K562 (cell line): ENCODE measurements around the gene KLHL22. TPM values are rescaled to one million over a fixed set of nuclear protein-coding genes. Genes with fewer than 3 reads are reported as not detected.

Source experiments
- ATAC-seq: fragments of 200-7000 bp; cut with Tn5 transposase; 3 replicates; pipeline ENCODE4 v1.9.1; 2020; ENCODE audit warnings: moderate library complexity
- BruUV-seq: library from RNA; stranded (reverse); fragments of 400-500 nt; replicated peaks from 2 replicates; lab custom pipeline; 2021; lab: Mats Ljungman, UMichigan
- CTCF ChIA-PET: fragments of 300-600 bp; formaldehyde crosslinking; extraction: SDS; loops from one replicate; lab custom pipeline; 2021; ENCODE audit warnings: low intra/inter-chr PET ratio; lab: Yijun Ruan, JAX
- POLR2A ChIA-PET: fragments of 300-600, 350-650 bp; sonication (Branson Sonifier 250); formaldehyde crosslinking; extraction: SDS; loops from one replicate; lab custom pipeline; 2021; ENCODE audit warnings: antibody characterized with exemption, inconsistent platforms; lab: Yijun Ruan, JAX
- DNase-seq, 4 experiments: peaks; one replicate each; pipeline versions ENCODE4 v3.0.0 to v3.0.0-alpha.2; 2011 to 2018; ENCODE audit warnings: low spot score in 3 of 4, mixed read lengths in 3 of 4; ENCODE audit errors: extremely low read depth in 1 of 4
- FAIRE-seq: peaks from 2 replicates; lab custom pipeline; 2011; peaks lifted over from hg19 to GRCh38; lab: Jason Lieb, UNC
- H2AFZ ChIP-seq: 2 replicates; pipeline ENCODE4 v1.6.0; 2011; ENCODE audit warnings: low read depth, low read length, control low read depth, inconsistent platforms
- H3K27ac ChIP-seq: fragments of 200-600 bp; 3 replicates; pipeline ENCODE4 v1.8.0; 2011; ENCODE audit warnings: low read depth, mild to moderate bottlenecking, control low read depth, inconsistent platforms, low read length, moderate library complexity, mixed read lengths; ENCODE audit errors: extremely low read depth
- H3K27me3 ChIP-seq, 2 experiments: fragments of 300-600 bp in 1 of 2; 2 replicates in 1 of 2; 3 replicates in 1 of 2; pipeline versions ENCODE4 v1.6.0 to v1.8.0; 2011; ENCODE audit warnings: inconsistent platforms in 2 of 2, low read length in 2 of 2, mild to moderate bottlenecking in 1 of 2, mixed read lengths in 1 of 2, moderate library complexity in 1 of 2; ENCODE audit not compliant: control insufficient read depth in 2 of 2, insufficient read depth in 2 of 2
- H3K36me3 ChIP-seq: fragments of 300-600 bp; 3 replicates; pipeline ENCODE4 v1.8.0; 2011; ENCODE audit warnings: mild to moderate bottlenecking, low read length, inconsistent platforms; ENCODE audit not compliant: control insufficient read depth, insufficient read depth
- H3K4me1 ChIP-seq, 2 experiments: fragments of 200-600 bp in 1 of 2; replicated peaks in 1 of 2; 2 replicates in 1 of 2; 3 replicates in 1 of 2; pipeline versions ENCODE4 v1.5.1 to v1.8.0; 2011; ENCODE audit warnings: inconsistent platforms in 2 of 2, low read length in 2 of 2, mild to moderate bottlenecking in 1 of 2, mixed read lengths in 1 of 2, moderate library complexity in 1 of 2; ENCODE audit not compliant: control insufficient read depth in 2 of 2, insufficient read depth in 2 of 2
- H3K4me2 ChIP-seq: 2 replicates; pipeline ENCODE4 v1.6.1; 2011; ENCODE audit warnings: low read length, control low read depth, inconsistent platforms, mixed read lengths; ENCODE audit not compliant: insufficient read depth
- H3K4me3 ChIP-seq: fragments of 200-600 bp; sonication (generic), shearing (Covaris generic); 2 replicates; pipeline ENCODE4 v1.5.1; 2016; ENCODE audit warnings: control low read depth, inconsistent platforms
- H3K79me2 ChIP-seq: fragments of 200-600 bp; 3 replicates; pipeline ENCODE4 v1.8.0; 2011; ENCODE audit warnings: low read length, inconsistent platforms; ENCODE audit not compliant: control insufficient read depth, insufficient read depth
- H3K9ac ChIP-seq, 2 experiments: 2 replicates each; pipeline versions ENCODE4 v1.6.0 to v1.6.1; 2011; ENCODE audit warnings: low read depth in 2 of 2, low read length in 2 of 2, control low read depth in 1 of 2, inconsistent platforms in 1 of 2, mild to moderate bottlenecking in 1 of 2, mixed read lengths in 1 of 2; ENCODE audit not compliant: insufficient read depth in 1 of 2
- H3K9me1 ChIP-seq: one replicate; pipeline ENCODE4 v1.6.0; 2011; ENCODE audit warnings: inconsistent platforms, mild to moderate bottlenecking, low read length, moderate library complexity; ENCODE audit not compliant: control insufficient read depth, insufficient read depth
- H3K9me3 ChIP-seq: replicated peaks from 2 replicates; pipeline ENCODE4 v1.5.1; 2011; ENCODE audit warnings: low read depth, low read length, inconsistent platforms; ENCODE audit not compliant: control insufficient read depth, insufficient read depth
- H4K20me1 ChIP-seq: replicated peaks from 2 replicates; pipeline ENCODE4 v1.6.1; 2011; ENCODE audit warnings: low read length, inconsistent platforms, mixed read lengths; ENCODE audit not compliant: control insufficient read depth, insufficient read depth
- DLX4 ChIP-seq: fragments of 250-450 bp; sonication (Bioruptor Pico); IDR thresholded peaks from 2 replicates; pipeline ENCODE4 v1.6.1; 2021; ENCODE audit warnings: mild to moderate bottlenecking
- EZH2 ChIP-seq: IDR thresholded peaks from 2 replicates; pipeline ENCODE4 v1.6.1; 2012; ENCODE audit warnings: low read depth, mild to moderate bottlenecking, inconsistent platforms, low read length, borderline replicate concordance
- FOXO4 ChIP-seq: fragments of 450-650 bp; formaldehyde crosslinking; IDR thresholded peaks from 2 replicates; pipeline ENCODE4 v1.4.0; 2020; ENCODE audit warnings: mild to moderate bottlenecking, moderate library complexity
- FOXP1 ChIP-seq: sonication (generic); formaldehyde crosslinking; IDR thresholded peaks from 2 replicates; pipeline ENCODE4 v1.8.0; 2022; ENCODE audit warnings: mild to moderate bottlenecking, missing genetic modification reagents
- KDM4B ChIP-seq, 2 experiments: fragments of 450-650 bp in 1 of 2; sonication (generic) in 1 of 2; IDR thresholded peaks; 2 replicates each; pipeline ENCODE4 v1.6.1; 2016 to 2017; ENCODE audit warnings: borderline replicate concordance in 2 of 2, antibody characterized with exemption in 1 of 2, low read depth in 1 of 2, mild to moderate bottlenecking in 1 of 2
- PTTG1 ChIP-seq: fragments of 450-650 bp; IDR thresholded peaks from 2 replicates; pipeline ENCODE4 v1.6.1; 2016; ENCODE audit warnings: low read depth, mild to moderate bottlenecking, missing genetic modification characterization, missing compliant biosample characterization
- STAG1 ChIP-seq: sonication (generic); formaldehyde crosslinking; IDR thresholded peaks from 2 replicates; pipeline ENCODE4 v1.5.0; 2020; ENCODE audit warnings: missing genetic modification reagents, borderline replicate concordance
- THAP12 ChIP-seq: fragments of 250-450 bp; sonication (Bioruptor Pico); IDR thresholded peaks from 2 replicates; pipeline ENCODE4 v1.9.0; 2021; ENCODE audit warnings: mild to moderate bottlenecking, inconsistent platforms
- TSHZ1 ChIP-seq: fragments of 250-450 bp; sonication (Bioruptor Pico); IDR thresholded peaks from 2 replicates; pipeline ENCODE4 v1.4.0; 2020; ENCODE audit warnings: mild to moderate bottlenecking, moderate library complexity
- ZFPM2 ChIP-seq: fragments of 250-450 bp; sonication (Bioruptor Pico); IDR thresholded peaks from 2 replicates; pipeline ENCODE4 v1.5.1; 2022; ENCODE audit warnings: mild to moderate bottlenecking
- ZNF12 ChIP-seq: sonication (generic); formaldehyde crosslinking; IDR thresholded peaks from 2 replicates; pipeline ENCODE4 v1.4.0; 2020; ENCODE audit warnings: mild to moderate bottlenecking, missing genetic modification reagents
- ZNF282 ChIP-seq: sonication (generic); formaldehyde crosslinking; IDR thresholded peaks from 2 replicates; pipeline ENCODE4 v1.8.1; 2023; ENCODE audit warnings: missing genetic modification reagents
- ZSCAN32 ChIP-seq: fragments of 450-650 bp; formaldehyde crosslinking; IDR thresholded peaks from 2 replicates; pipeline ENCODE4 v1.4.0; 2020; ENCODE audit warnings: mild to moderate bottlenecking, moderate library complexity
- WGBS: fragments of 100-300 bp; shearing (Covaris generic); methylation state at CpG from one replicate; pipeline ENCODE4 v1.1.6; 2016; ENCODE audit warnings: low coverage, mixed read lengths; ENCODE audit not compliant: insufficient coverage; ENCODE audit errors: missing lambda C conversion rate; 5-methylcytosine and 5-hydroxymethylcytosine counted together
- in situ Hi-C: fragments of 300-500 bp; cut with MboI; formaldehyde crosslinking; loops from 4 replicates; pipeline ENCODE4 v1.15.0; 2018; ENCODE audit warnings: inconsistent platforms, mixed read lengths
- intact Hi-C: fragments of 100-400 bp; cut with micrococcal nuclease; formaldehyde crosslinking; loops from 2 replicates; pipeline ENCODE4 v1.14.2; 2022
- polyA plus RNA-seq, 8 experiments: library from polyadenylated mRNA; depleted of rRNA in 4 of 8; stranded (reverse) in 5 of 8; unstranded in 3 of 8; fragments of >200 nt; fragmentation: Nextera tagmentation in 2 of 8; fragmentation: Illumina TruSeq in 1 of 8; extraction: Ambion mirVana in 2 of 8; extraction: Trizol in 1 of 8; gene quantifications; 2 replicates each; pipeline versions ENCODE4 v1.2.1 to v1.2.3, GENCODE V29; 2011 to 2014; ENCODE audit warnings: inconsistent platforms in 1 of 8, missing spikeins in 1 of 8
- total RNA-seq, 7 experiments: library from RNA; depleted of rRNA in 6 of 7; stranded (reverse); fragments of >200 nt in 6 of 7; fragmentation: Illumina TruSeq in 2 of 7; extraction: Trizol in 2 of 7; gene quantifications; 2 replicates each; pipeline versions ENCODE4 v1.2.1 to v1.2.3, GENCODE V29; 2011 to 2021; ENCODE audit warnings: low replicate concordance in 1 of 7

The KLHL22 gene
- total and polyA plus RNA-seq, 9 of the 15 experiments (the other 6 are each of a cell fraction or from before 2014, with no cell fraction given): 1.3 to 25.6 (median 15.2) TPM

GRCh38 chr22:20463324-20464095 is 32.1 kb downstream of the KLHL22 start:
- FAIRE-seq (no peak), ATAC-seq (no peak), DNase-seq (no peak)
- H3K27ac ChIP-seq: no peak overlapping the region
- in situ Hi-C loops (no loop called here), intact Hi-C loops (no loop called here)
- H4K20me1 ChIP-seq: peaks cover 20% of the 10 kb centered on the region
- H3K9ac ChIP-seq: no peak overlapping the region
- H3K4me2 ChIP-seq: no peak overlapping the region
- H3K4me1 ChIP-seq: peaks cover 0 to 3% of the 10 kb centered on the region in 2 experiments; a peak in 2 of 5 replicates
- no peaks in the 10 kb centered on the region for H3K9me1 ChIP-seq
- H2AFZ ChIP-seq: no peak overlapping the region
- no peaks in the 10 kb centered on the region for H3K36me3 ChIP-seq
- no peak overlapping the region for H3K4me3 ChIP-seq
- WGBS: 4% methylated on average over 2 of the region's 2 CpGs
- CTCF ChIA-PET: interaction anchor here (1.4 kb wide), 1 partner anchor 10 kb away, joined by 3 read pairs; no protein-coding TSS in a partner anchor
- BruUV-seq: no TSS peak
- H3K27me3 ChIP-seq: peaks cover 15 to 25% of the 10 kb centered on the region in 2 experiments; a peak in 4 of 5 replicates
- no peaks in the 10 kb centered on the region for H3K79me2 ChIP-seq
- POLR2A ChIA-PET: interaction anchor here (0.6 to 3.7 kb wide), 18 partner anchors 8 to 864 kb away, joined by 3 to 22 read pairs (median 5); partner anchors contain the start of genes DGCR6L and MED15
- H3K9me3 ChIP-seq: no peaks in the 10 kb centered on the region
- no peak for TF ChIP-seq ZSCAN32 (CRISPR knock-in tag)
- TF ChIP-seq EZH2: 0 out of 2 replicates have a peak, but pooled peaks have one; percentile 80
- TF ChIP-seq DLX4 (CRISPR knock-in tag): 0 out of 2 replicates have a peak, but pooled peaks have one; percentile 47
- no peak for TF ChIP-seq STAG1 (CRISPR knock-in tag)
- TF ChIP-seq TSHZ1: no peak
- TF ChIP-seq KDM4B (IDR thresholded peaks at IDR 0.05; ENCODE audit: borderline replicate concordance in 2 of 2, low read depth in 1 of 2): no peak
- peak; percentile 52; the same call in 1 of the 2 replicates for TF ChIP-seq ZNF12
- TF ChIP-seq PTTG1 (tag): no peak
- TF ChIP-seq THAP12 (CRISPR knock-in tag): 0 out of 2 replicates have a peak, but pooled peaks have one; percentile 32
- no peak for TF ChIP-seq FOXO4 (CRISPR knock-in tag)
- TF ChIP-seq ZNF282: 0 out of 2 replicates have a peak, but pooled peaks have one; percentile 26
- TF ChIP-seq ZFPM2 (CRISPR knock-in tag): no peak
- TF ChIP-seq FOXP1 (CRISPR knock-in tag): no peak
